Neural cell (in vitro differentiated cells): ENCODE results near the gene OR4F15. TPM values are rescaled to one million over a fixed set of nuclear protein-coding genes. Genes with fewer than 3 reads are reported as not detected.

Experiments
- H2AFZ ChIP-seq: fragments of 200-600, 300-800 bp; sonication (generic), shearing (Covaris generic); 2 replicates; pipeline ENCODE4 v1.6.0; 2014; ENCODE audit warnings: low read depth, mild to moderate bottlenecking, antibody characterized with exemption, low read length, moderate library complexity
- H3F3A ChIP-seq: fragments of 200-600 bp; shearing (Covaris generic); 2 replicates; pipeline ENCODE4 v1.6.1; 2016; ENCODE audit warnings: mild to moderate bottlenecking, moderate library complexity, mixed read lengths, antibody characterized with exemption, low read length; ENCODE audit not compliant: insufficient read depth, poor library complexity, severe bottlenecking
- H3K27ac ChIP-seq: fragments of 200-600, 300-800 bp; sonication (generic), shearing (Covaris generic); 2 replicates; pipeline ENCODE4 v1.5.1; 2014; ENCODE audit warnings: mild to moderate bottlenecking, low read length, moderate library complexity
- H3K27me3 ChIP-seq: fragments of 300-800, 200-600 bp; sonication (generic), shearing (Covaris generic); 2 replicates; pipeline ENCODE4 v1.6.0; 2014; ENCODE audit warnings: mild to moderate bottlenecking, low read depth, low read length, moderate library complexity; ENCODE audit not compliant: insufficient read depth
- H3K36me3 ChIP-seq: fragments of 300-800, 200-600 bp; sonication (generic), shearing (Covaris generic); 2 replicates; pipeline ENCODE4 v1.5.1; 2014; ENCODE audit warnings: mild to moderate bottlenecking, antibody characterized with exemption, low read length, moderate library complexity; ENCODE audit not compliant: insufficient read depth
- H3K4me2 ChIP-seq: fragments of 300-800, 200-600 bp; sonication (generic), shearing (Covaris generic); 2 replicates; pipeline ENCODE4 v1.6.0; 2014; ENCODE audit warnings: mild to moderate bottlenecking, low read length
- H3K4me3 ChIP-seq: fragments of 300-800, 200-600 bp; sonication (generic), shearing (Covaris generic); 2 replicates; pipeline ENCODE4 v1.5.1; 2014; ENCODE audit warnings: mild to moderate bottlenecking, low read length, moderate library complexity
- H3K79me2 ChIP-seq: fragments of 200-600 bp; shearing (Covaris generic); replicated peaks from 2 replicates; pipeline ENCODE4 v1.6.0; 2014; ENCODE audit warnings: mild to moderate bottlenecking, low read length, moderate library complexity; ENCODE audit not compliant: insufficient read depth
- H3K9ac ChIP-seq: fragments of 300-800, 200-600 bp; sonication (generic), shearing (Covaris generic); 2 replicates; pipeline ENCODE4 v1.6.1; 2016; ENCODE audit warnings: mild to moderate bottlenecking, low read length, mixed read lengths
- H3K9me2 ChIP-seq: fragments of 200-600 bp; shearing (Covaris generic); 2 replicates; pipeline ENCODE4 v1.6.1; 2016; ENCODE audit warnings: mild to moderate bottlenecking, low read length, mixed read lengths; ENCODE audit not compliant: insufficient read depth
- H3K9me3 ChIP-seq: fragments of 200-600, 300-800 bp; sonication (generic), shearing (Covaris generic); 2 replicates; pipeline ENCODE4 v1.6.1; 2016; ENCODE audit warnings: mild to moderate bottlenecking, mixed run types, low read length, moderate library complexity, mixed read lengths
- H4K20me1 ChIP-seq: fragments of 200-600 bp; shearing (Covaris generic); 2 replicates; pipeline ENCODE4 v1.6.1; 2016; ENCODE audit warnings: mild to moderate bottlenecking, mixed run types; ENCODE audit not compliant: insufficient read depth
- EP300 ChIP-seq: fragments of 450-650 bp; conservative IDR thresholded peaks from 2 replicates; pipeline ENCODE4 v1.6.1; 2014; ENCODE audit warnings: antibody characterized with exemption, mild to moderate bottlenecking, moderate library complexity; ENCODE audit not compliant: poor library complexity, severe bottlenecking
- EZH2 ChIP-seq: fragments of 200-600, 300-800 bp; shearing (Covaris generic), sonication (generic); IDR thresholded peaks from 2 replicates; pipeline ENCODE4 v1.6.1; 2014; ENCODE audit warnings: antibody characterized with exemption, low read length, borderline replicate concordance, mild to moderate bottlenecking; ENCODE audit not compliant: insufficient read depth, poor library complexity, severe bottlenecking
- MXI1 ChIP-seq: fragments of 450-650 bp; conservative IDR thresholded peaks from 2 replicates; pipeline ENCODE4 v1.6.1; 2014; ENCODE audit warnings: antibody characterized with exemption, mild to moderate bottlenecking; ENCODE audit not compliant: poor library complexity, severe bottlenecking
- POLR2AphosphoS5 ChIP-seq: IDR thresholded peaks from 2 replicates; pipeline ENCODE4 v1.6.1; 2012
- RAD21 ChIP-seq: fragments of 450-650 bp; conservative IDR thresholded peaks from 2 replicates; pipeline ENCODE4 v1.6.1; 2014; ENCODE audit warnings: antibody characterized with exemption, mild to moderate bottlenecking, moderate library complexity
- SMC3 ChIP-seq: fragments of 450-650 bp; conservative IDR thresholded peaks from 2 replicates; pipeline ENCODE4 v1.6.1; 2014; ENCODE audit warnings: antibody characterized with exemption, mild to moderate bottlenecking, moderate library complexity; ENCODE audit not compliant: poor library complexity
- TAF1 ChIP-seq: IDR thresholded peaks from 2 replicates; pipeline ENCODE4 v1.6.1; 2012; ENCODE audit warnings: low read depth
- polyA plus RNA-seq: library from polyadenylated mRNA; depleted of rRNA; stranded (reverse); fragments of >200 nt; gene quantifications from 2 replicates; pipeline ENCODE4 v1.2.3, GENCODE V29; 2014
- TF ChIP-seq, protein P1 (sequence below): IDR thresholded peaks from 2 replicates; pipeline ENCODE4 v1.6.1; 2012; ENCODE audit warnings: borderline replicate concordance
- TF ChIP-seq, protein P2 (sequence below): fragments of 450-650 bp; IDR thresholded peaks from 2 replicates; pipeline ENCODE4 v1.5.1; 2014; ENCODE audit warnings: antibody characterized with exemption, mild to moderate bottlenecking, moderate library complexity; ENCODE audit not compliant: poor library complexity, severe bottlenecking

Gene OR4F15
- polyA plus RNA-seq, 1 donor from 2014 or later, result not detected

DNA sequence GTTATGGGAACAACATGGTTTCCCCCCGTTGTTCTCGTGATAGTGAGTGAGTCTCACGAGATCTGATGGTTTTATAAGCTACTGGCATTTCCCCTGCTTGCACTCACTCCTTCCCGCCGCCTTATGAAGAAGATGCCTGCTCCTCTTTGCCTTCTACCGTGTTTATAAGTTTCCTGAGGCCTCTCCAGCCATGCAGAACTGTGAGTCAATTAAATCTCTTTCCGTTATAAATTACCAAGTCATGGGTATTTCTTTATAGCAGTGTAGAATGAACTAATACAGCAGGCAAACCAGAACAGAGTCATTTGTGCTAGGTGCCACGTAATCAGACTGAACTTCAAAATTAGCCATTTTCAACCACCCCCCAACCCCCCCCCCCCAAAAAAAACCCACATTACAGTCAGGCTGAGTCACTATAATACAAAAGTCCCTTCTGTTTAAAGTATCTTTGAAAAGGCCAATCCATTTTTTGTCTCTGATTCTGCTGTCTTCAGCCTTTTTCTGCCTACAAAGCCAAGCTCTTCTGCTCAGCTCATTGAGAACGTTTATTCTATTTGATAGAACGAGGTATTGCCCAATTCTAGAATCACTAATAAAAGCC lies 4.6 kb upstream of the OR4F15 start:
- Histone ChIP-seq H4K20me1 (no peaks in the 10 kb centered on the region), H3K36me3 (no peaks in the 10 kb centered on the region), H2AFZ (no peak overlapping the region), H3K9me2 (no peaks in the 10 kb centered on the region), H3K4me2 (no peak overlapping the region), H3K27me3 (no peaks in the 10 kb centered on the region), H3F3A (no peaks in the 10 kb centered on the region), H3K4me3 (no peak overlapping the region), H3K27ac (no peak overlapping the region), H3K79me2 (no peaks in the 10 kb centered on the region), H3K9ac (no peak overlapping the region), H3K9me3 (no peaks in the 10 kb centered on the region)
- no peak for TF ChIP-seq RAD21
- TF ChIP-seq SMC3, result no peak
- no peak for TF ChIP-seq EP300
- no peak for TF ChIP-seq POLR2AphosphoS5
- TF ChIP-seq EZH2, result no peak
- TF ChIP-seq MXI1, result no peak
- TF ChIP-seq, protein P1, sequence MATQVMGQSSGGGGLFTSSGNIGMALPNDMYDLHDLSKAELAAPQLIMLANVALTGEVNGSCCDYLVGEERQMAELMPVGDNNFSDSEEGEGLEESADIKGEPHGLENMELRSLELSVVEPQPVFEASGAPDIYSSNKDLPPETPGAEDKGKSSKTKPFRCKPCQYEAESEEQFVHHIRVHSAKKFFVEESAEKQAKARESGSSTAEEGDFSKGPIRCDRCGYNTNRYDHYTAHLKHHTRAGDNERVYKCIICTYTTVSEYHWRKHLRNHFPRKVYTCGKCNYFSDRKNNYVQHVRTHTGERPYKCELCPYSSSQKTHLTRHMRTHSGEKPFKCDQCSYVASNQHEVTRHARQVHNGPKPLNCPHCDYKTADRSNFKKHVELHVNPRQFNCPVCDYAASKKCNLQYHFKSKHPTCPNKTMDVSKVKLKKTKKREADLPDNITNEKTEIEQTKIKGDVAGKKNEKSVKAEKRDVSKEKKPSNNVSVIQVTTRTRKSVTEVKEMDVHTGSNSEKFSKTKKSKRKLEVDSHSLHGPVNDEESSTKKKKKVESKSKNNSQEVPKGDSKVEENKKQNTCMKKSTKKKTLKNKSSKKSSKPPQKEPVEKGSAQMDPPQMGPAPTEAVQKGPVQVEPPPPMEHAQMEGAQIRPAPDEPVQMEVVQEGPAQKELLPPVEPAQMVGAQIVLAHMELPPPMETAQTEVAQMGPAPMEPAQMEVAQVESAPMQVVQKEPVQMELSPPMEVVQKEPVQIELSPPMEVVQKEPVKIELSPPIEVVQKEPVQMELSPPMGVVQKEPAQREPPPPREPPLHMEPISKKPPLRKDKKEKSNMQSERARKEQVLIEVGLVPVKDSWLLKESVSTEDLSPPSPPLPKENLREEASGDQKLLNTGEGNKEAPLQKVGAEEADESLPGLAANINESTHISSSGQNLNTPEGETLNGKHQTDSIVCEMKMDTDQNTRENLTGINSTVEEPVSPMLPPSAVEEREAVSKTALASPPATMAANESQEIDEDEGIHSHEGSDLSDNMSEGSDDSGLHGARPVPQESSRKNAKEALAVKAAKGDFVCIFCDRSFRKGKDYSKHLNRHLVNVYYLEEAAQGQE, result no peak
- TF ChIP-seq, protein P2, sequence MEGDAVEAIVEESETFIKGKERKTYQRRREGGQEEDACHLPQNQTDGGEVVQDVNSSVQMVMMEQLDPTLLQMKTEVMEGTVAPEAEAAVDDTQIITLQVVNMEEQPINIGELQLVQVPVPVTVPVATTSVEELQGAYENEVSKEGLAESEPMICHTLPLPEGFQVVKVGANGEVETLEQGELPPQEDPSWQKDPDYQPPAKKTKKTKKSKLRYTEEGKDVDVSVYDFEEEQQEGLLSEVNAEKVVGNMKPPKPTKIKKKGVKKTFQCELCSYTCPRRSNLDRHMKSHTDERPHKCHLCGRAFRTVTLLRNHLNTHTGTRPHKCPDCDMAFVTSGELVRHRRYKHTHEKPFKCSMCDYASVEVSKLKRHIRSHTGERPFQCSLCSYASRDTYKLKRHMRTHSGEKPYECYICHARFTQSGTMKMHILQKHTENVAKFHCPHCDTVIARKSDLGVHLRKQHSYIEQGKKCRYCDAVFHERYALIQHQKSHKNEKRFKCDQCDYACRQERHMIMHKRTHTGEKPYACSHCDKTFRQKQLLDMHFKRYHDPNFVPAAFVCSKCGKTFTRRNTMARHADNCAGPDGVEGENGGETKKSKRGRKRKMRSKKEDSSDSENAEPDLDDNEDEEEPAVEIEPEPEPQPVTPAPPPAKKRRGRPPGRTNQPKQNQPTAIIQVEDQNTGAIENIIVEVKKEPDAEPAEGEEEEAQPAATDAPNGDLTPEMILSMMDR, result no peak
- no peak for TF ChIP-seq TAF1

DNA sequence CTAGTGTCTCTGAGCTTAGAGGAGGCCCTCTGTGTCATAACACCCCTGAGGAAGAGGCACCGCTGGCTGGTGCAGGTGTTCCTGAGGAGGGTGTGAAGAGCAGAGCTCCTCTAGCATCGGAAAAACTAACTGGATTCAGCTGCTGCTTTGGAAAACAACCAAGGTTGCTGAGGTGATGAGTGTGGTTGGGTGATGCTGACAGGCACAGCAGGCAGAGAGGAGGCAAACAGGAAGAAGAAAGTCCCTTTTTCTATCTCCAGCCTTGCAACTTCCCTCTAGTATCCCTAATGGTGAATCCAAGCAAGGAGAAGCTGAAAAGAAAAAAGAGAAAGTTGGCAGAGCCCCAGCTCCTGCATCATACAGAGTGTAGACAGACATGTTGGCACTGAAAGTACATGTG lies 3.8 kb upstream of the OR4F15 start:
- Histone ChIP-seq H3K9me2 (no peaks in the 10 kb centered on the region), H2AFZ (no peak overlapping the region), H3K9ac (no peak overlapping the region), H4K20me1 (no peaks in the 10 kb centered on the region), H3F3A (no peaks in the 10 kb centered on the region), H3K4me3 (no peak overlapping the region), H3K79me2 (no peaks in the 10 kb centered on the region), H3K4me2 (no peak overlapping the region), H3K36me3 (no peaks in the 10 kb centered on the region), H3K27ac (no peak overlapping the region), H3K9me3 (no peaks in the 10 kb centered on the region), H3K27me3 (no peaks in the 10 kb centered on the region)
- TF ChIP-seq RAD21 (no peak), EZH2 (no peak), POLR2AphosphoS5 (no peak), EP300 (no peak), TAF1 (no peak), SMC3 (no peak), MXI1 (no peak)
- TF ChIP-seq, protein P2, result no peak
- TF ChIP-seq, protein P1, result no peak
